ENCODE data around the gene DNMBP. TPM values are rescaled to one million over a fixed set of nuclear protein-coding genes. Genes with fewer than 3 reads are reported as not detected.

Gene DNMBP
- total RNA-seq, 1 donor from 2014 or later: 5.0 TPM

DNA sequence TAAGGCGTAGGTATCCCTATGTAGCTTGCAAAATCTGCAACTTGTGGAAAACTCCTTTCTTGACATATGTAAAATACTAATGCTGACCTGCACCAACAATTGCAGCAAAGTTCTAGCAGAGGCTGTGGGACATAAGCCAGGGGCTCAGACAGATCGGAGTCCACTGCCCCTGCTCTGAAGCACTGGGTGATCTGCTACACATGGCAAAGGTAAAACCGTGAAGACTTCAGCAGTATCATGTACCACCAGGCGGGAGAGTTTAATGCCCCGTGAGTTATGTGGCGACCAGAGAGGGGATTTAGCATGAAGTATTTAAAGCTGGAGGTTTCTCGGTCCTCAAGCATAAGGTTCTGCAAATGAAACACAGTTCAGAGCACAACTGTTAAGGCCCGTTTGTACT is 150.9 kb downstream of the DNMBP start:
- DNase-seq (ENCODE audit: low read depth): no peak
- no peak for TF ChIP-seq CTCF (IDR thresholded peaks at IDR 0.05; ENCODE audit: insufficient read depth, low read length, severe bottlenecking)
- FAIRE-seq: no peak
- Histone ChIP-seq H3K27me3 (ENCODE audit: control insufficient read depth, insufficient read depth, low read length) (no peaks in the 10 kb centered on the region), H3K36me3 (ENCODE audit: control insufficient read depth, insufficient read depth, low read length) (no peaks in the 10 kb centered on the region), H3K4me3 (ENCODE audit: low read depth, low read length) (no peak overlapping the region)

DNA sequence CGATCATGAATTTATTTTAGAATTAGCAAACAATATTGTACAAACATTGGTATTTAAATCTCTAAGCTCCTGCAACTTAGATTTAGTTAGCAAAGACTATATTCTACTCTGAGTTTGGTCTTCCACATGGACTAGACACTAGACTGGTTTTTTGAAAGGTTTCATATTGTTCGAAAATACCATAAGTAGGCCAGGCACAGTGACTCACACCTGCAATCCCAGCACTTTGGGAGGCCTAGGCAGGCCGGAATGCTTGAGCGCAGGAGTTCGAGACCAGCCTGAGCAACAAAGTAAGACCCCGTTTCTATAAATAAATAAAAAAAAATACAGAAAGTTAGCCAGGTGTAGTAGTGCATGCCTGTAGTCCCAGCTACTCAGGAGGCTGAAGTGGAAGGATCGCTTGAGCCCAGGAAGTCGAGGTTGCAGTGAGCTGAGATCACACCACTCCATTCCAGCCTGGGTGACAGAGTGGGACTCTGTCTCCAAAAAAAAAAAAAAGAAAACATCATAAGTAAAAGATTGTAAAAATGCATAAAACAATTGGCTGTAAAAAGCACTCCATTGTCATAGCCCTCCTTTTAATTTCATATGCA is 154.2 kb downstream of the DNMBP start:
- TF ChIP-seq CTCF (IDR thresholded peaks at IDR 0.05; ENCODE audit: insufficient read depth, low read length, severe bottlenecking): no peak
- H3K36me3 ChIP-seq (ENCODE audit: control insufficient read depth, insufficient read depth, low read length): no peaks in the 10 kb centered on the region
- H3K4me3 ChIP-seq (ENCODE audit: low read depth, low read length): no peak overlapping the region
- no peaks in the 10 kb centered on the region for H3K27me3 ChIP-seq (ENCODE audit: control insufficient read depth, insufficient read depth, low read length)
- DNase-seq (ENCODE audit: low read depth): no peak
- no peak for FAIRE-seq

DNA sequence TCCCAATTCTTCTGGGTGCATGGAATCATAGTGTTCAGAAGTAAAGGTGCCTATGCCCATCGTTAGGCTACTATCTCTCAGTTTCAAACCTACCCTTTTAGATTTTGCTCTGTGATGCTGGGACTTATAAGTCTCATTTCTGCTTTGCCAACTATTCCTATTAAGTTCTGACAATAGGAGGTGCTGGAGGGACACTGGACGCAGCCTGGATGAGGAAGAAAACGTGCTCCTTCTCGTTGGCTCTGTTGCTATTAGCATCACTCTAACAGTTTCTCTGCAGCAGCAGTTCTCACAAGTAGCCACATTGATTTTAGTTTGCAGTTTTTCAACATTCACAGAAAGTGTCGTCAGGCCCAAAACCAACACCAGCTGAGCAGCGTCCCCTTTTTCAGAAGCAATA is 154.9 kb downstream of the DNMBP start:
- TF ChIP-seq CTCF (IDR thresholded peaks at IDR 0.05; ENCODE audit: insufficient read depth, low read length, severe bottlenecking): peak; percentile 26
- DNase-seq (ENCODE audit: low read depth) (peak; percentile 49), FAIRE-seq (no peak)
- no peak overlapping the region for H3K4me3 ChIP-seq (ENCODE audit: low read depth, low read length)
- H3K36me3 ChIP-seq (ENCODE audit: control insufficient read depth, insufficient read depth, low read length): no peaks in the 10 kb centered on the region
- H3K27me3 ChIP-seq (ENCODE audit: control insufficient read depth, insufficient read depth, low read length): no peaks in the 10 kb centered on the region

GRCh38 chr10:99853655-99854054 is 156.1 kb downstream of the DNMBP start:
- Histone ChIP-seq H3K4me3 (ENCODE audit: low read depth, low read length) (no peak overlapping the region), H3K27me3 (ENCODE audit: control insufficient read depth, insufficient read depth, low read length) (no peaks in the 10 kb centered on the region), H3K36me3 (ENCODE audit: control insufficient read depth, insufficient read depth, low read length) (no peaks in the 10 kb centered on the region)
- no peak for FAIRE-seq
- no peak for TF ChIP-seq CTCF (IDR thresholded peaks at IDR 0.05; ENCODE audit: insufficient read depth, low read length, severe bottlenecking)
- DNase-seq (ENCODE audit: low read depth): no peak

- no peaks in the 10 kb centered on the region for H3K27me3 ChIP-seq (ENCODE audit: control insufficient read depth, insufficient read depth, low read length)
- no peaks in the 10 kb centered on the region for H3K36me3 ChIP-seq (ENCODE audit: control insufficient read depth, insufficient read depth, low read length)
- TF ChIP-seq CTCF (IDR thresholded peaks at IDR 0.05; ENCODE audit: insufficient read depth, low read length, severe bottlenecking): no peak
- FAIRE-seq (no peak), DNase-seq (ENCODE audit: low read depth) (no peak)
- no peak overlapping the region for H3K4me3 ChIP-seq (ENCODE audit: low read depth, low read length)
Observed at GRCh38 chr10:99852481-99853213, 157.1 kb downstream of the DNMBP start.

All from bronchial epithelial cell (primary cell).